NCI-H2196 (cell line): ENCODE results near the gene ZNF670.
"Not testable (repeated sequence)": the region's sequence is repeated elsewhere in the genome, so short reads cannot be mapped to it uniquely, and the experiment has no call there.

Experiments
- DNase-seq: peaks from one replicate; lab custom pipeline; 2025; ENCODE audit not compliant: unreplicated experiment; lab: John Stamatoyannopoulos, UW

ZNF670 gene

DNA sequence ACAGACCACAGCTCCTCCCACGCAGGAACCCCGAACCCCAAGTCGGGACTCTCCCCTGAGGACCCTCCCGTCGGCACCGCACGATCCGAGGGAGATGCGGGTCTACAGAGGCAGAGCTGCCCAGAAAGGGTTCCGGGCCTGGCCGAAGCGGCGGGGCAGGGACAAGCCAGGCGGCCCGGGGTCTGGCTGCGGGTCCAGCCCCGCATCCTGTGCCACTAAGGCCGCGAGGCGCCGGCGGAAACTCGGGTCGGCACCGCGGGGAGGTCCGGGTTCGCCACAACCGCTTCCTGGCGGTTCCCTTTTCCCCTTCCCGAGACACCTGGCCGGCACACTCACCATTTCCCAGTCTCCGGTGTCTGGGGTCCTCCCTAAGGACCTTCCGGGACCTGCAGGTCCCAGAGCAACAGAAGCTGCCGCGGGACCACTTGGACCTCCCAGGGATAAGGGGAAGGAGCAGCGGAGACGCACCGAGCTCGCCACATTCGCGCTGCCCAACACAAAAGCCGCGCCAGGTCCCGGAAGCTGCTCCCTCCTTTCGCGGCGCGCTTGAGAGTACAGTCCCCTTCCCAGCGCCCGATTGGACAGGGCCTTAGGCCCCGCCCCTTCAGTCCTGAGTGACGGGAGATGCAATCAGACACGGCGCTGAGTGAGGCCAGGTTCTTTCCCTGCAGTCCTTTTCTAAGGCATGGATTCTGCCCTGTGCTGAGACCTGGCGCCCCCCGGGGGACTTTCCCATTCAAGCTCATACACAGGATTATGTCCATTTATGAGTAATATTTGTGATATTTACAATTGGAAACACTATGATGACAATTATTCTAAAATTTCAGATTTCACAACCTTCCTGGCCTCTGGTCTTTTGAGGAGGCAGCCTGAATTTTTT lies at the start of gene ZNF670:
TSS of gene ZNF670 (minus strand) at position 554 of the 883 bp plus-strand sequence. CDS start at position 339, 215 bp downstream.
- DNase-seq: peak; percentile 82

DNA sequence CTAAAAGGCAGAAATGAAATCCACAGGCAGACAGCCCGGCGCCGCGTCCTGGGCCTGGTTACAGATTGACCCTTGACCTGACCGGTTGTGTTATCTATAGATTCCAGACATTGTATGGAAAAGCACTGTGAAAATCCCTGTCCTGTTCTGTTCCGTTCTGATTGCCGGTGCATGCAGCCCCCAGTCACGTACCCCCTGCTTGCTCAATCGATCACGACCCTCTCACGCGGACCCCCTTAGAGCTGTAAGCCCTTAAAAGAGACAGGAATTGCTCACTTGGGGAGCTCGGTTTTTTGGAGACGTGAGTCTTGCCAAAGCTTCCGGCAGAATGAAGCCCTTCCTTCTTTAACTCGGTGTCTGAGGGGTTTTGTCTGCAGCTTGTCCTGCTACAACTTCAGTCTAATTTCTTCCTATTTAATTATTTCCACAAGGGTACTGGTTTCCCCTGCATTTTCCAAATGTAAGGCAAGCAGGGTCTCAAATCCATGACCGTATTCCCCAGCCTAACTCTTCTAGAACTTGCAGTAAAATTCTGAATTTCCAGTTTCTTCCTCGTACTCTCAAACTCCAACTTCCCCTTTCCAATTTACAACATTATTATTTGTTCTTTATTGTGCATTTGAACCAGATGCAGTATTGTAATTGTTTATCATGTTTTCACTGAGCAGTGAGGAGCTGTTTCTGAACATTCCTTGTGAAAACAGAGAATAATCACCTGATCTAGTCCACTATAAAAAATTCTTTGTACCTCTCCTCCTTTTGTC lies 49.1 kb upstream of the ZNF670 start:
- not testable (repeated sequence) for DNase-seq

DNA sequence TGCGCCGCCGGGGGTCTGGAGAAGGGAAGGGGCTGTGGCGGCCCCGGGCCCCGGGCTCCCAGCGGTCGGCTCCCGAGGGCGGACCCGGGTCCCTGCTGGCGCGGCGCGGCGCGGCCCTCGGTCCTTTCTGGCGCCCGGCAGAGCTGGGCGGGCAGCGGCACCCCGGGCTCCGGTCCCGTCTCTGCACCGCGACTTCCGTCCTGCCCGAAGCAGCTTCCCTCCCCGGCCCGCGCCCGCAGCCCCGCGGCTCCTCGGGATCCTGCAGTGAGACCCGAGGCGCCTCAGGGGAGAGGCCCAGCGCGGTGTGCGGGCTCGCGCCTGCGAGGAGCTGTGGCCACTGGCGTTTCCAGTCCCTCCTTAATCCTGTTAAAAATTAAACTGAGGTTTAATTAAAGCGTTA lies 48.0 kb upstream of the ZNF670 start:
- DNase-seq: not testable (repeated sequence)

DNA sequence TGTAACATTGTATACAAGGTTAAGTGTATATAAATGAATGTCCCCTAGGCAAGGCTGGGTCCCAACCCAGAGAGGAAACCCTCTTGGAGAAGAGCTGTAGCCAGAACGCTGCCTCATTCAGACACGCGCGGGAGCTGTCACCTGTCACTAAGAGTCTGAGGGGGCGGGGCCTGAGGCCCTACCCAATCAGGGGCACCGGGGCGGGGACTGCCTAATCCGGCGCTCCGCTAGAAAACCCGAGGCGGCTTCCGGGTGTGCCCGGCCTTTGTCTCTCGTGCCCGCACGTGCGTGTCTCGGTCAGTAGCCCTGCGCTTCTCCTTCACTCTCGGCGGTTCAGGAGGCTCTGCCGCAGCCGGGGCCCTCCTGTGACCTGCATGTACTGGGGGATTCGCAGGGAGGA lies 47.6 kb upstream of the ZNF670 start:
- DNase-seq: not testable (repeated sequence)

DNA sequence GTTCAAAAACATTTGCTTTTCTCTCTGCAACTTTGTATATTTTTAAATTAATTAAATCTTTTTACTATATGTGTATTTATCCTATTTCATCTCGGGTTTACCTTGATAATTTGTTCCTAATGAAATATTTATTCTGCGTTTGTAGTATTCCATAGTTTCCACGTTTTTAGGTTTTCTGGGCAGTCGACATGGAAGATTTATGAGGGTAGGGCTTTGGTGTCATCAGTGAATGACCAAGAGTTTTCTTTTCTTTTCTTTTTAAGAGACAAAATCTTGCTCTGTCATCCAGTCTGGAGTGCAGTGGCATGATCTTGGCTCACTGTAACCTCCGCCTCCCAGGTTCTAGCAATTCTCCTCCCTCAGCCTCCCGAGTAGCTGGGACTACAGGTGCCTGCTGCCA lies 42.8 kb upstream of the ZNF670 start:
- no peak for DNase-seq

DNA sequence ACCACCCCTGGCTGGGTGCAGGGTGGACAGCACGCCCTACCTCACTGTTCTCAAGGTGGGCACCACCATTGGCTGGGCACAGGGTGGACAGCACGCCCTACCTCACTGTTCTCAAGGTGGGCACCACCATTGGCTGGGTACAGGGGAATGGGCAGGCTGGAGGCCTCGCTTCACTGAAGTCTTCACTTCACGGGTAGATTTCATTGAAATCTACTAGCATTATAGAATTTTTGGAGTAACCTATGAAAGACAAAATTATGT lies 41.7 kb upstream of the ZNF670 start:
- DNase-seq: not testable (repeated sequence)

DNA sequence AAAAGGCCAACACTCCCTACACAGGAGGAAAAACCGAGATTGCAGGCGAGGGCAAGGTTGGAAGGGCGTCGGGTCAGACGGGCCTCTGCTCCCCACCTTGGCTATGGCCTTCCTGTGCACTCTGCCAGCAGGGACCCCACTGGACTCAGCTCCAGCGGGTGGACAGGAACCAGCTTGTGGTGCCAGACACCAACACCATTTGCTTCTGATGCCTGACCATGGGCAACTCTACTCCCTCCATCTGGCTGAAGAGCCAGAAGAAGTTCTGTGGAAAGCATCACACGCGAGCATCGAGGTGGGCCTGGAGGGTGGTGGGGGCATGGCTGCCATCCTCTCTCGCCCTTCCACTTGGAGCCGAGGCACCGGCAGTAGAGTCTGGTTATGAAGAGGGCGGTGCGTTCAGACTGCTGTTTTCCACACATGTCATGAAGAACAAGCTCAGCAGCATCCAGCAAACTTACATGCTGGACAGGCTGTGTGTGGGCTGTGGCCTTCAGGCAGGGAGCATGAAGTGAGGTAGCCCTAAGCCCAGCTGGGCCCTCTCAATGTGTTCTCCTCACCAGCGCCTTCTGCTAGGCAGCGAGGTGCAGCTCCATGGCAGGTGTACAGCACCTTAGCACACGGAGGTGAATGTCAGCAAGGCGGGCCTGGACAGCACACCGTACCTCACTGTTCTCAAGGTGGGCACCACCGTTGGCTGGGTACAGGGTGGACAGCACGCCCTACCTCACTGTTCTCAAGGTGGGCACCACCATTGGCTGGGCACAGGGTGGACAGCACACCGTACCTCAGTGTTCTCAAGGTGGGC lies 41.2 kb upstream of the ZNF670 start:
- DNase-seq: no peak

DNA sequence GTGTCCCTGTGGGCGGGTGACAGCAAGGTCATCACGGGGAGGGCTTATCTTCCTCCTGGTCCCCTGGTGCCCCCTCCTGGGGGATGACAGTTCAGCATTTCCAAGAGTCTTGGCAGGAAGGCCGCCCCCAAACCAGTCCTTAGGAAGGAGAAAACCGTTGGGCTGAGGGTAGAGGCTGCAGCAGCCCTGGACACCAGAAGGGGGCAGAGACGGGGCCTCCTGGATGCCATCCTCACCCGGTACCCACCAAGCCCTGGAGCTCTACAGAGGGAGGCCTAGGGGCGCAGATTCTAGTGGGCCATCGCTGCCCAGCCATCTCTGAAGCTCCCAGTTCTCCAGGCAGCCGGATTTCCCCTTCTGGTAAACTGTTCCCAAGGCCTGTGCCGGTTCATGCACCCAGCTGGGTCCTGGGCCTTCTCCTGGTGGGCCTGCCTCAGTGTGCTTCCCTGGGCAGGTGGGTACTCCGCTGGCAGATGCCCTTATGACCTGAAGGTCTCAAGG lies 40.4 kb upstream of the ZNF670 start:
- no peak for DNase-seq

DNA sequence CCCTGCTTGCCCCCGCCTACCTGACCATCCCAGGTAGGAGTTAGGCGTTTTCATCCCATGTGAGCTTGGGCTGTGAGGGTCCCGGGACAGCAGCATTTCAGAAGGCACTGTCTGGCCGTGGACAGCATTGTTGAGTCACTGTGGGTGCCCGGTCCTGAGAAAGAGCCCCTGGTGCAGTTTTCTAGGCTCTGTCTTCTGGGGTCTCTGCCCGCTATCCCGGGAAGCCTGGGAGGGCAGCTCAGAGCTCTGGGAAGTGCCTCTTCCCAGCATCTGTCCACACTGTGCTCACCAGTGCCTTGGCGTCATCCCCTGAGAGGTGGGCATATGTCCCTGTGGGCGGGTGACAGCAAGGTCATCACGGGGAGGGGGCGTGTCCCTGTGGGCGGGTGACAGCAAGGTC lies 36.9 kb upstream of the ZNF670 start:
- no peak for DNase-seq

DNA sequence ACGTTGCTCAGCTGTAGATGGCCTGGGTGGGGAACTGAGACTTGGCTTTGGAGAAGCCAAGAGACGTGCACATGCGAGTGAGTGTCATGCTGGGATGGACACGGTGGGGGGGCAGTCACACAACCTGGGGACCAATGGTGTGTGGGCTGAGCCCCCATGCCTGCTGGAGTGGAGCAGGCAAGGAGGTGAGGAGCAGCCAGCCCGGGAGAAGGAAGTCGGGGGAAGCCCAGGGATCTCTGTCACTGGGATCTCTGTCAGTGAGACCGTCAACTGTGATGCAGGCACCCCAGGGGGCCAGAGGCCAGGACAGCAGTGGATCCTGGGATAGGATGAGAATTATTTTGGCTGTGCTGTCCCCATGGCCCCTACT lies 36.5 kb upstream of the ZNF670 start:
- no peak for DNase-seq

DNA sequence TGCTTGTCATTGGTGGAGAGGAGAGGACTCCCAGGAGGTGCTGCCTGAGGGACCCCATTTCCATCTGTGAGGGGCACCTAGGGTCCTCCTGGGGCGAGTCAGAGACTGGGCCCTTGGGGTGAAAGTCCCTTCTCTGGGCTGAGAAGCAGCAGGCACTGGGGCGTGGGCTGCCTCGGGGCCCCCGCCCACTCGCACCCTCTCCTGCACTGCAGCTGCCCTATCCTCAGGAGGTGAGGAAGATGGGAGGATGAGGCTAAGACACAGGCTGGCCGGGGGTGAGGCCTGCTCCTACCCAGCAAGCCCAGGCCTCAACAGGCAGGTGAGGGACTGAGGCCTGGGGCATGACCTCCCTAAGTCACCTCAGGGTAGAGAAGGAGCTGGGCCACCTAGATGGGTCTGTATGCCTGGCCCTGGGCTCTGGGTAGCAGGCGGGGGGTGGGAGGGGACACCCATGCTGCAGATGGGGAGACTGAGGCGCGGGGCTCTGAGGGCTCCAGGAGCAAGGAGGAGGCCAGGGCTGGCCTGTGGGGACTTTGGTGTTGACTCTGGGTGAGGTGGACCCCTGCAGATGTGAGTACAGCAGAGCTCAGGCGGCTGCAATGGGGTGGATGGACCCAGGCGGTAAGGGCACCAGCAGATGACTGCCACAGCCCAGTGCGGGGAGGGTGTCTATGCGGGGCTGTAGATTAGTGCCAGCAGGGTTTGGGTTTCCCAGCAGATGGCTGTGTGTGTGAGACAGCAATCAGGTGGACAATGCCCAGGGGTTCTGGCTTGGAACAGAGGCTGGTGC lies 35.9 kb upstream of the ZNF670 start:
- no peak for DNase-seq

DNA sequence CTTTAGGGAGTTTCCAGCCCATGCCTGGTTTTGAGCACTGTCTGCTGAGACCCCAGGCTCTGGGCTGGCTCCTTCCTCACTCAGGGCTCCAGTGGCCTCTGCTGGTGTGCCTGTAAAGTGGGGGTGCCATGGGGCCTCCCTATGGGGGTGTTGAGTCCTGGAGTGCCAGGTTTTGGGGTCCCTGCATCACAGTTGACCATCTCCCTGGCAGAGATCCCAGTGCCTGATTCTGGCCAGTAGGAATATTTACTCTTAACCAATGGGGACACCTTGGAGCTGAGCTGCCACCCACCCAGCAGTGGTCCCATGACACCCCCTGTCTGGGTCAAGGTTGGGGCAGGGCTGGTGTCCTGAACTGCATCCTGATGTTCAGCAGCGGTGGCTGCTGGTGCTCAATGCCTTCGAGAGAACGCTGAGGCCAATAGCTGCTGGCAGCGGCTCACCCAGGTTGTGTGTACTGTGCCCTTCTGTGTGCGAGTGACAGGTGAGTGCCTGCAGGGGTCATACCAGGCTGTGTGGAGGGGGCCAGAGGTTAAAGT lies 35.2 kb upstream of the ZNF670 start:
- DNase-seq: no peak

DNA sequence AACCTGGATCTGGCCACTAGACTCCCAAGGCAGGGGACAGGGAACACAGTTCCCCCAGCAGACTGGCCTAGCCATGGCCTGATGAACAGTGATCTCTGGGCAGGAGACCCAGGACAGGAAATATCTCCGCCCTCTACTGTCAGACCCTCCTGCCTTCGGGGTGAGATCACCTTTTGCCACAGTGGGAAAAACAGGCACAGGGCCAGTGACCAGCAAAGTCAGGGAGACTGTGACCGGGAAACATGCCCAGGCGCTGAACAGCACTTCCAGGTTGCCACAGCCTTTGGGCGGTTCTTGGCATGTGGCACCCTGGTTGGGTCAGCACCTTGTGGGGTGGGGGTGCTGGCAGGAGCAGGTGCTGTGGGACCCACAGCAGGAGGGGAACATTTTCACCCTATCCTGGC lies 34.5 kb upstream of the ZNF670 start:
- DNase-seq: peak; percentile 2

DNA sequence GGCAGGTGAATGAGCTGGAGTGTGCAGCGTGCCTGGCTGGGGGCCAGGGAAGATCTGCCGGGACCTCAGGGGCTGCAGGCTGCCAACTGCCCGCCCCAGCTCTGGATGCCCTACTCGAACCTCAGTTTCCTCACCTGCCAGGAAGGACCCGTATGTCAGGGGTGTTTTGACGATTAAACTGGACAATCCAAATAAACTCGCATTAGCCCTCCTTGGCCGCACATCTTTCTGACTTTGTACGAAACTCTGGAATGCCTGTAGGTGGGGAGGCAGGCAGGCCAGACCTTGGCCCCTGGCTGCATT lies 33.8 kb upstream of the ZNF670 start:
- peak; percentile 16 for DNase-seq

DNA sequence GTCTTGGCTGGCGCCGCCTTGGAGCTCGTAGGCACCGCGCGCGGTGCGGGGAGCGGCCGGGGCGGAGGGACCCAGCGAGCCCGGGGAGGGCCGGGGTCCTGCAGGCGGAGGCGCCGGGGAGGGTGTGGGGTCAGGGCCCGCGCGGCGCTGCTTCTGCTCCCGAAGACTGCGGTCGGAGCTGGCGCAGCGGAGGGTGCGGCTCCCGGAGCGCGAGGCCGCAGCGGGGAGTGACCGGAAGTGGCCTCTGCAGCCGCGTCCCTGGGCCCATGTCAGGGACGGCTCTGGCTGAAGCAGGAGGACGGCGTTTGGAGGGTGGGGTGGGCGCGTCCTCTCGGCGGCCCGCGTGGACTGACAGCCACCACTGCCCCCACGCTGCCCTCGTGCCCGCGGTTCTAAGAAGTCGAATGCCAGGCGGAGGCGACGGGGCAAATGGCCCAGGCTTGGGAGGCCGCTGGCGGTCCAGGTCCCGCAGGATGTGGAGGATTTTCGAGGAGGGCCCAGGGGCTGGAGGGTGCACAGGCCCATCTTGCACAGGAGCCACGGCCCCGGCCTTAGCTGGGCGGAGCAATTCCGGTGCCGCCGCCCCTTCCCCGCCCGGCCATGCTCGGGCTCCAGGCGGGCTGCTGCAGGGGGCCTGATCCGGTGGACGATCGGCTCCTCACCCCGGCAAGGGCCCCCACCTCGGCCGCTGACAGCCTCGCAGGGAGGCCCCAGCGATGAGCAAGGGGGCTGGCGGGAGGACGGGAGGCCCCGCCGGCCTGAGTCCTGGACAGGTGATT lies 33.3 kb upstream of the ZNF670 start:
- peak; percentile 22 for DNase-seq

DNA sequence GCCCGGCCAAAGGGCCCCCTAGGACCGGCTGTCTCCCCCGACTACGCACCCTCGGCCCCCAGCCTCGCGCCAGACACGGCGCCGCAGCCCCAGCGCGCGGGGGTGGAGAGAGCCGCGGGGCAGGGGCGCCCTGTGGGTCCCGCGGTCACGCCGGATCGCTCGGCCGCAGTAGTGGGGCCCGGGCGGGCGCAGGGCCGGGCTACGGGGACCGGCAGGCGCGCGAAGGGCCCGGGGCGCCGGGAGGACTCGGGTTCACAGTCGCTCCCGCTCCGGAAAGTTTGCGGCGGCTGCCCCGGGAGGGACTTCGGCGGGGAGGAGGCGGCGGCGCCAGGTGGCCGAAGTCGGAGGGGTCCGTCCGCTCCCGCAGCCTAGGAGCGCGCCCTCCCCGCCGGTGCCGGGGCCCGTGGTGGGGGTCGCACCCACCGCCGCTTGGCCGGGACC lies 32.7 kb upstream of the ZNF670 start:
- DNase-seq: no peak

DNA sequence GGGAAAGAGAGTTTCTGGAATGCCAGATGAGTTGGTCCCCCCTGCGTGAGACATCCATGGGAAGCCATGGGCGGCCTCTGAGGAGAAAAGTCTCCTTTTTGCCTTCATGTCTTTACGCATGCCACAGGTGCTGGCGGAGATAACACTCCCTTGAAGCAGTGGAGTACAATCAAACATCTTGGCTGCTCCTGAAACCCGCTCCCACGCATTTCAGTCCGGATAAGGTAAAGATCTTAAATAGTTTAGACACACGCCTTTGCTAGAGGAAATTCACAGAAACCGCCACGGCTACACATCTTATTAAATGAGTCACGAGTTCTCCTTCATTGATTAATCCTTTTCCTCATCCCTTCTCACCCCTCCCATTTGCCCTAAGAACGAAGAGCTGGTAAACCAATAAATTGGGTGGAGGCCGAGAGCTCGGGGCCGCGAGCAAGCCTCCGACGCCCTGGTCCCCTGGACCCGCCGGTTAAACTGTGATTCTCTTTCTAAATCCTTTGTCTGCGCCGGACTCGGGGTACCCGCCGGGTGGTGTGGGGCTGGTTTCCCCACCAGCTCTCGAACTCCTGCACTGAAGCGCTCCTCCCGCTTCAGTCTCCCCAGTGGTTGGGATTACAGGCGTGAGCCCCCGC lies 32.1 kb upstream of the ZNF670 start:
- no peak for DNase-seq

DNA sequence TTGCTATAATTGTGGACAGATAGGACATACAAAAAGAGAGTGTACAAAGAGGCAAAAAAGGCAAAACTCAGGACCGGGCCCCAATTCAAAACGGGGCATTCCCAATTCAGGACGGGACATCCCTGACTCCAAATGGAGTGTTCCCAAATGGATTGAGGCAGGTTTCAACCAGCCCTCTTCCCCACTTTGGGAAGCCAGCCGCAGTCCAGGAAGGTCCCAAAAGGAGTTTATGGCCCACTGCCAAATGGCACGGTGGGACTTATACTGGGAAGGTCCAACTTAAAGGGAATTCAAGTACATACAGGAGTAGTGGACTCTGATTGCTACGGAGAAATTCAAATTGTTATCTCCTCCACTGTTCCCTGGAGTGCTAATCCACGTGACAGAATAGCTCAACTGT lies 29.1 kb upstream of the ZNF670 start:
- no peak for DNase-seq

DNA sequence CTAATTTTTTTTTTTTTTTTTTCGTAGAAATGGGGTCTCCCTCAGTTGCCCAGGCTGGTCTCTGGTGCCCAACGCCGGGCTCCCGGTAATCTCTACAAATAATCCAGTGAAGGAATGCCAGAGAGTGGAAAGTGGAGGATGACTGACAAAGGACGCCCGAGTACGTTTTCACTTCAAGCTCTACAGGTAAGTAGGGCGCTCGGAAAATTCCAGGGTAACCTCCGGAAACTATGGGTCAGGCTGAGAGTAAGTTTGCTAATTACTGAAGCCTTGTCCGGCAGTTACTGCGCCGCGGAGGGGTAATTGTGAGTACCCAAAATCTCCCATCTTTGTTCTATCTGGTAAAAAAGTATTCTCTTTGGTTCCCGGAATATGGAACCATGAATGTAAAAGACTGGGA lies 27.4 kb upstream of the ZNF670 start:
- DNase-seq: no peak
